ENCODE data around the gene TNFRSF13B.

- no peak for TF ChIP-seq REST (IDR thresholded peaks at IDR 0.05; ENCODE audit: low read depth)
- TF ChIP-seq MAX (IDR thresholded peaks at IDR 0.05), result no peak
- no peak for TF ChIP-seq YY1 (IDR thresholded peaks at IDR 0.05; ENCODE audit: low read depth)
- TF ChIP-seq FOXM1 (IDR thresholded peaks at IDR 0.05; ENCODE audit: borderline replicate concordance, low read depth), result no peak
- no peak for TF ChIP-seq TAF1 (IDR thresholded peaks at IDR 0.05; ENCODE audit: low read depth)
- no peak for TF ChIP-seq EGR1 (IDR thresholded peaks at IDR 0.05)
- no peak for TF ChIP-seq CEBPB (IDR thresholded peaks at IDR 0.05)
- no peak for TF ChIP-seq CREB1 (IDR thresholded peaks at IDR 0.05; ENCODE audit: low read depth)
- TF ChIP-seq EP300 (IDR thresholded peaks at IDR 0.05; ENCODE audit: borderline replicate concordance), result no peak
- no peak for TF ChIP-seq USF1 (IDR thresholded peaks at IDR 0.05)
- TF ChIP-seq TEAD4 (IDR thresholded peaks at IDR 0.05), result no peak
- TF ChIP-seq ZBTB7A (IDR thresholded peaks at IDR 0.05; ENCODE audit: low read depth), result no peak
- no peak for TF ChIP-seq TCF12 (IDR thresholded peaks at IDR 0.05; ENCODE audit: low read depth)
These were observed 16.9 kb upstream of the TNFRSF13B start for GRCh38 chr17:16988749-16989229.

All from Ishikawa (cell line).